HepG2 (cell line): ENCODE results near the gene FCN3. TPM values are rescaled to one million over a fixed set of nuclear protein-coding genes. Genes with fewer than 3 reads are reported as not detected.

ENCODE experiments used
- ATAC-seq: fragments of 200-7000 bp; cut with Tn5 transposase; 3 replicates; pipeline ENCODE4 v1.9.1; 2020; ENCODE audit warnings: mild to moderate bottlenecking, moderate library complexity
- BruUV-seq: library from RNA; stranded (reverse); fragments of 400-500 nt; replicated peaks from 2 replicates; lab custom pipeline; 2021; lab: Mats Ljungman, UMichigan
- CTCF ChIA-PET: fragments of 300-600 bp; formaldehyde crosslinking; extraction: SDS; loops from one replicate; lab custom pipeline; 2021; ENCODE audit warnings: low total read pairs, inconsistent platforms, low intra/inter-chr PET ratio; lab: Yijun Ruan, JAX
- POLR2A ChIA-PET: fragments of 350-600 bp; sonication (Branson Sonifier 250); formaldehyde crosslinking; loops from one replicate; lab custom pipeline; 2020; ENCODE audit warnings: antibody characterized with exemption, inconsistent platforms; lab: Yijun Ruan, JAX
- DNase-seq: peaks from one replicate; pipeline ENCODE4 v3.0.0-alpha.2; 2015; ENCODE audit warnings: low spot score
- FAIRE-seq: peaks from 3 replicates; lab custom pipeline; 2011; peaks lifted over from hg19 to GRCh38; lab: Jason Lieb, UNC
- H2AFZ ChIP-seq: one replicate; pipeline ENCODE4 v1.6.1; 2011; ENCODE audit warnings: low read length, inconsistent platforms
- H3K27ac ChIP-seq: fragments of 300-600 bp; 3 replicates; pipeline ENCODE4 v1.8.0; 2011; ENCODE audit warnings: mixed run types, mild to moderate bottlenecking, mixed read lengths, low read length, inconsistent platforms; ENCODE audit not compliant: insufficient read depth; ENCODE audit errors: extremely low read length
- H3K27me3 ChIP-seq, 2 experiments: fragments of 200-600 bp in 1 of 2; 2 replicates in 1 of 2; 3 replicates in 1 of 2; pipeline versions ENCODE4 v1.6.0 to v1.8.0; 2011; ENCODE audit warnings: low read length in 2 of 2, mild to moderate bottlenecking in 2 of 2, moderate library complexity in 2 of 2, inconsistent platforms in 1 of 2; ENCODE audit not compliant: insufficient read depth in 2 of 2, control insufficient read depth in 1 of 2
- H3K36me3 ChIP-seq, 2 experiments: fragments of 200-600 bp in 1 of 2; replicated peaks in 1 of 2; 2 replicates in 1 of 2; 3 replicates in 1 of 2; pipeline versions ENCODE4 v1.5.1 to v1.8.0; 2011; ENCODE audit warnings: low read length in 2 of 2, inconsistent platforms in 1 of 2; ENCODE audit not compliant: insufficient read depth in 2 of 2, control insufficient read depth in 1 of 2
- H3K4me1 ChIP-seq: 2 replicates; pipeline ENCODE4 v1.5.1; 2012; ENCODE audit warnings: low read length, inconsistent platforms; ENCODE audit not compliant: insufficient read depth
- H3K4me2 ChIP-seq: 2 replicates; pipeline ENCODE4 v1.6.0; 2011; ENCODE audit warnings: low read depth, low read length, inconsistent platforms
- H3K4me3 ChIP-seq, 3 experiments: fragments of 200-600 bp in 1 of 3; sonication (generic), shearing (Covaris generic) in 1 of 3; replicated peaks in 1 of 3; 2 replicates each; pipeline ENCODE4 v1.5.1; 2011 to 2016; ENCODE audit warnings: low read length in 3 of 3, inconsistent platforms in 2 of 3, low read depth in 2 of 3, mild to moderate bottlenecking in 2 of 3, control low read depth in 1 of 3, mixed read lengths in 1 of 3; ENCODE audit not compliant: insufficient read depth in 1 of 3
- H3K79me2 ChIP-seq: one replicate; pipeline ENCODE4 v1.6.1; 2011; ENCODE audit warnings: low read length, inconsistent platforms; ENCODE audit not compliant: insufficient read depth
- H3K9ac ChIP-seq: 2 replicates; pipeline ENCODE4 v1.6.0; 2011; ENCODE audit warnings: mild to moderate bottlenecking, low read depth, low read length, inconsistent platforms; ENCODE audit not compliant: insufficient read depth
- H3K9me3 ChIP-seq: 2 replicates; pipeline ENCODE4 v1.5.1; 2012; ENCODE audit warnings: mild to moderate bottlenecking, low read length
- H4K20me1 ChIP-seq: 2 replicates; pipeline ENCODE4 v1.6.0; 2011; ENCODE audit warnings: inconsistent platforms, mild to moderate bottlenecking, low read length, moderate library complexity; ENCODE audit not compliant: insufficient read depth
- CREB1 ChIP-seq, 2 experiments: fragments of 450-650 bp in 1 of 2; IDR thresholded peaks; 2 replicates each; pipeline ENCODE4 v1.6.1; 2016 to 2017; ENCODE audit warnings: control low read depth in 1 of 2, mild to moderate bottlenecking in 1 of 2, missing compliant biosample characterization in 1 of 2, missing genetic modification characterization in 1 of 2
- POLR2AphosphoS2 ChIP-seq: IDR thresholded peaks from 2 replicates; pipeline ENCODE4 v1.6.1; 2011; ENCODE audit warnings: low read depth, low read length, improper control_type of control experiment
- SSRP1 ChIP-seq: IDR thresholded peaks from 2 replicates; pipeline ENCODE4 v1.6.1; 2016; ENCODE audit warnings: control low read depth
- ZNF33A ChIP-seq: sonication (generic); formaldehyde crosslinking; IDR thresholded peaks from 2 replicates; pipeline ENCODE4 v1.5.1; 2020; ENCODE audit warnings: missing genetic modification reagents, mild to moderate bottlenecking, moderate library complexity, borderline replicate concordance
- ZNF543 ChIP-seq: sonication (generic); formaldehyde crosslinking; IDR thresholded peaks from 2 replicates; pipeline ENCODE4 v1.4.0; 2020; ENCODE audit warnings: mild to moderate bottlenecking, missing genetic modification reagents
- ZNF670 ChIP-seq: sonication (generic); formaldehyde crosslinking; IDR thresholded peaks from 2 replicates; pipeline ENCODE4 v1.8.0; 2022; ENCODE audit warnings: mild to moderate bottlenecking, missing genetic modification reagents, borderline replicate concordance
- WGBS: methylation state at CpG from one replicate; pipeline ENCODE4 v1.1.6; 2017; ENCODE audit warnings: low lambda C conversion rate; 5-methylcytosine and 5-hydroxymethylcytosine counted together
- in situ Hi-C: cut with HindIII; loops from 2 replicates; pipeline ENCODE4 v1.10.0; 2017; ENCODE audit warnings: low pct_unique_long_range_greater_than_20kb; ENCODE audit not compliant: extremely low pct_ligation_motif_present
- intact Hi-C: fragments of 100-400 bp; cut with micrococcal nuclease; formaldehyde crosslinking; loops from one replicate; pipeline ENCODE4 v1.10.0; 2022; ENCODE audit not compliant: unreplicated experiment
- polyA plus RNA-seq, 8 experiments: library from polyadenylated mRNA; depleted of rRNA in 3 of 8; stranded (reverse) in 7 of 8; unstranded in 1 of 8; fragments of >200 nt; fragmentation: Illumina TruSeq in 4 of 8; extraction: Trizol in 4 of 8; gene quantifications; 2 replicates each; pipeline versions ENCODE4 v1.2.1 to v1.2.3, GENCODE V29; 2011 to 2016; ENCODE audit warnings: low read depth in 4 of 8, missing spikeins in 1 of 8, mixed read lengths in 1 of 8; ENCODE audit not compliant: insufficient read depth in 1 of 8
- total RNA-seq, 5 experiments: library from RNA; depleted of rRNA; stranded (reverse); fragments of >200 nt; fragmentation: Illumina TruSeq; extraction: Trizol; gene quantifications; 2 replicates each; pipeline ENCODE4 v1.2.3, GENCODE V29; 2016; ENCODE audit warnings: low read depth in 1 of 5
- TF ChIP-seq, protein P1 (sequence below): sonication (generic); formaldehyde crosslinking; IDR thresholded peaks from 2 replicates; pipeline ENCODE4 v1.9.0; 2021; ENCODE audit warnings: mild to moderate bottlenecking, missing genetic modification reagents
- TF ChIP-seq, protein P2 (sequence below): sonication (generic); formaldehyde crosslinking; IDR thresholded peaks from 2 replicates; pipeline ENCODE4 v1.4.0; 2020; ENCODE audit warnings: missing genetic modification reagents
- TF ChIP-seq, protein P3 (sequence below): sonication (generic); formaldehyde crosslinking; IDR thresholded peaks from 2 replicates; pipeline ENCODE4 v1.5.0; 2020; ENCODE audit warnings: missing genetic modification reagents

The FCN3 gene
- total and polyA plus RNA-seq, 2 of the 13 experiments (the other 11 are each of a cell fraction or from before 2014, with no cell fraction given): not detected

DNA sequence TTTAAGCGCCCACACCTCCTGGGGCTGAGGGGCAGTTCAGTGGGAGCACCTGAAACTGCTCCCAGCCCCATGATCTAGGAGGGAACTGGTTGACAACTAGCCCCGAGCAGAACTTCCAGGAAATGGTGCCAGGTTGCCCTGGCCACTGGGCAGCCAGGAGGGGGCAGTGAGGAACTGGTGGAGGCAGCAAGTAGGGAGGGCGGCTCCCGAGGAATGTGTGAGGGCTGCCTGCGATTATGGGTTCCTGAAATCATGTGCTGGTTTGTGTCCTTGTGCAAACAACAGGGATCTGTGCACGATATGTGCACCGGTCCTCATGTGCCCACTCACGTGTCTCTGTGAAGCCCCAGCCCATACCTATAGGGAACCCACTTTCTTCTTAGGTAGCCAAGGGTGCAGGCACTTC lies 27.7 kb upstream of the FCN3 start (continued):
- TF ChIP-seq, protein P1, sequence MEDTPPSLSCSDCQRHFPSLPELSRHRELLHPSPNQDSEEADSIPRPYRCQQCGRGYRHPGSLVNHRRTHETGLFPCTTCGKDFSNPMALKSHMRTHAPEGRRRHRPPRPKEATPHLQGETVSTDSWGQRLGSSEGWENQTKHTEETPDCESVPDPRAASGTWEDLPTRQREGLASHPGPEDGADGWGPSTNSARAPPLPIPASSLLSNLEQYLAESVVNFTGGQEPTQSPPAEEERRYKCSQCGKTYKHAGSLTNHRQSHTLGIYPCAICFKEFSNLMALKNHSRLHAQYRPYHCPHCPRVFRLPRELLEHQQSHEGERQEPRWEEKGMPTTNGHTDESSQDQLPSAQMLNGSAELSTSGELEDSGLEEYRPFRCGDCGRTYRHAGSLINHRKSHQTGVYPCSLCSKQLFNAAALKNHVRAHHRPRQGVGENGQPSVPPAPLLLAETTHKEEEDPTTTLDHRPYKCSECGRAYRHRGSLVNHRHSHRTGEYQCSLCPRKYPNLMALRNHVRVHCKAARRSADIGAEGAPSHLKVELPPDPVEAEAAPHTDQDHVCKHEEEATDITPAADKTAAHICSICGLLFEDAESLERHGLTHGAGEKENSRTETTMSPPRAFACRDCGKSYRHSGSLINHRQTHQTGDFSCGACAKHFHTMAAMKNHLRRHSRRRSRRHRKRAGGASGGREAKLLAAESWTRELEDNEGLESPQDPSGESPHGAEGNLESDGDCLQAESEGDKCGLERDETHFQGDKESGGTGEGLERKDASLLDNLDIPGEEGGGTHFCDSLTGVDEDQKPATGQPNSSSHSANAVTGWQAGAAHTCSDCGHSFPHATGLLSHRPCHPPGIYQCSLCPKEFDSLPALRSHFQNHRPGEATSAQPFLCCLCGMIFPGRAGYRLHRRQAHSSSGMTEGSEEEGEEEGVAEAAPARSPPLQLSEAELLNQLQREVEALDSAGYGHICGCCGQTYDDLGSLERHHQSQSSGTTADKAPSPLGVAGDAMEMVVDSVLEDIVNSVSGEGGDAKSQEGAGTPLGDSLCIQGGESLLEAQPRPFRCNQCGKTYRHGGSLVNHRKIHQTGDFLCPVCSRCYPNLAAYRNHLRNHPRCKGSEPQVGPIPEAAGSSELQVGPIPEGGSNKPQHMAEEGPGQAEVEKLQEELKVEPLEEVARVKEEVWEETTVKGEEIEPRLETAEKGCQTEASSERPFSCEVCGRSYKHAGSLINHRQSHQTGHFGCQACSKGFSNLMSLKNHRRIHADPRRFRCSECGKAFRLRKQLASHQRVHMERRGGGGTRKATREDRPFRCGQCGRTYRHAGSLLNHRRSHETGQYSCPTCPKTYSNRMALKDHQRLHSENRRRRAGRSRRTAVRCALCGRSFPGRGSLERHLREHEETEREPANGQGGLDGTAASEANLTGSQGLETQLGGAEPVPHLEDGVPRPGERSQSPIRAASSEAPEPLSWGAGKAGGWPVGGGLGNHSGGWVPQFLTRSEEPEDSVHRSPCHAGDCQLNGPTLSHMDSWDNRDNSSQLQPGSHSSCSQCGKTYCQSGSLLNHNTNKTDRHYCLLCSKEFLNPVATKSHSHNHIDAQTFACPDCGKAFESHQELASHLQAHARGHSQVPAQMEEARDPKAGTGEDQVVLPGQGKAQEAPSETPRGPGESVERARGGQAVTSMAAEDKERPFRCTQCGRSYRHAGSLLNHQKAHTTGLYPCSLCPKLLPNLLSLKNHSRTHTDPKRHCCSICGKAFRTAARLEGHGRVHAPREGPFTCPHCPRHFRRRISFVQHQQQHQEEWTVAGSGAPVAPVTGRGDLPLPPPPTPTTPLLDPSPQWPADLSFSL (CRISPR knock-in tag): no peak
- TF ChIP-seq ZNF33A (CRISPR knock-in tag): no peak

DNA sequence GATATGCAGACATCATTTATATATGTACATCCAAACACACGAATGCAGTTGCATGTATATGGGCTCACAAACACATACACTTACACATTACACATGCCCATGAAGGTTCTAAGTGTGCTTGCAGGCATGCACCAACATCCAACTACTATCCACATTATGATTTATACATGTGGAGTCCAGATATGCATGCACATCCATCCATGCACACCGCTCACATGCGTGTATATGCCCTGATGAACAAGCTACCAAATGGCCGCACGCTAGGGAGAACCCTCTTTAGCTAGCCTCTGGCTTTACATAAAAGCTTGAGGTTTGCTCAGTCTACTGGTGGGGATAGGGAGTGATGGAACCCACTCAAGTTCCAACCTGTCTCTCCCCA lies 26.3 kb upstream of the FCN3 start:
- TF ChIP-seq SSRP1 (CRISPR knock-in tag): peak; percentile 81; the same call in 1 of the 2 replicates
- TF ChIP-seq, protein P2, sequence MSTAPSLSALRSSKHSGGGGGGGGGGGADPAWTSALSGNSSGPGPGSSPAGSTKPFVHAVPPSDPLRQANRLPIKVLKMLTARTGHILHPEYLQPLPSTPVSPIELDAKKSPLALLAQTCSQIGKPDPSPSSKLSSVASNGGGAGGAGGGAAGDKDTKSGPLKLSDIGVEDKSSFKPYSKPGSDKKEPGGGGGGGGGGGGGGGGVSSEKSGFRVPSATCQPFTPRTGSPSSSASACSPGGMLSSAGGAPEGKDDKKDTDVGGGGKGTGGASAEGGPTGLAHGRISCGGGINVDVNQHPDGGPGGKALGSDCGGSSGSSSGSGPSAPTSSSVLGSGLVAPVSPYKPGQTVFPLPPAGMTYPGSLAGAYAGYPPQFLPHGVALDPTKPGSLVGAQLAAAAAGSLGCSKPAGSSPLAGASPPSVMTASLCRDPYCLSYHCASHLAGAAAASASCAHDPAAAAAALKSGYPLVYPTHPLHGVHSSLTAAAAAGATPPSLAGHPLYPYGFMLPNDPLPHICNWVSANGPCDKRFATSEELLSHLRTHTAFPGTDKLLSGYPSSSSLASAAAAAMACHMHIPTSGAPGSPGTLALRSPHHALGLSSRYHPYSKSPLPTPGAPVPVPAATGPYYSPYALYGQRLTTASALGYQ (CRISPR knock-in tag): no peak
- TF ChIP-seq, protein P3, sequence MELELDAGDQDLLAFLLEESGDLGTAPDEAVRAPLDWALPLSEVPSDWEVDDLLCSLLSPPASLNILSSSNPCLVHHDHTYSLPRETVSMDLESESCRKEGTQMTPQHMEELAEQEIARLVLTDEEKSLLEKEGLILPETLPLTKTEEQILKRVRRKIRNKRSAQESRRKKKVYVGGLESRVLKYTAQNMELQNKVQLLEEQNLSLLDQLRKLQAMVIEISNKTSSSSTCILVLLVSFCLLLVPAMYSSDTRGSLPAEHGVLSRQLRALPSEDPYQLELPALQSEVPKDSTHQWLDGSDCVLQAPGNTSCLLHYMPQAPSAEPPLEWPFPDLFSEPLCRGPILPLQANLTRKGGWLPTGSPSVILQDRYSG (CRISPR knock-in tag): no peak
- no peak for TF ChIP-seq ZNF670 (CRISPR knock-in tag)
- TF ChIP-seq ZNF543 (CRISPR knock-in tag): no peak
- 0 out of 2 replicates have a peak, but pooled peaks have one; percentile 52 for TF ChIP-seq POLR2AphosphoS2
- no peak for TF ChIP-seq CREB1 (IDR thresholded peaks at IDR 0.05)
- TF ChIP-seq CREB1 (CRISPR knock-in tag; IDR thresholded peaks at IDR 0.05): 0 out of 2 replicates have a peak, but pooled peaks have one; percentile 18
- TF ChIP-seq, all 625 proteins: peak for 3
- Histone ChIP-seq H3K4me3 (no peak overlapping the region), H4K20me1 (no peaks in the 10 kb centered on the region), H3K9ac (no peak overlapping the region), H3K4me2 (no peak overlapping the region), H3K27me3 (0 out of 5 replicates have a peak, but pooled peaks cover 0 to 2% of the 10 kb centered on the region in 2 experiments), H2AFZ (no peak overlapping the region), H3K4me1 (no peaks in the 10 kb centered on the region), H3K27ac (no peak overlapping the region), H3K79me2 (no peaks in the 10 kb centered on the region), H3K36me3 (no peaks in the 10 kb centered on the region), H3K9me3 (no peaks in the 10 kb centered on the region)
- DNase-seq (no peak), ATAC-seq (no peak), FAIRE-seq (no peak)
- 100% methylated on average over 5 of the region's 5 CpGs for WGBS
- ChIA-PET POLR2A (no interaction called here), CTCF (no interaction called here)
- intact Hi-C loops (no loop called here), in situ Hi-C loops (no loop called here)
- no TSS peak for BruUV-seq
